Endothelial cell of umbilical vein (primary cell): ENCODE data around the gene MCF2. TPM values are rescaled to one million over a fixed set of nuclear protein-coding genes. Genes with fewer than 3 reads are reported as not detected.

Experiments
- BruUV-seq: library from RNA; stranded (reverse); fragments of 400-500 nt; replicated peaks from 2 replicates; lab custom pipeline; 2021; lab: Mats Ljungman, UMichigan
- CTCF ChIA-PET: fragments of 300-600, 350-600 bp; sonication (Branson Sonifier 250); formaldehyde crosslinking; loops from one replicate; lab custom pipeline; 2021; ENCODE audit warnings: antibody characterized with exemption, inconsistent platforms; lab: Charles Lee
- POLR2A ChIA-PET: fragments of 300-600, 350-600 bp; sonication (Branson Sonifier 250); formaldehyde crosslinking; loops from one replicate; lab custom pipeline; 2021; ENCODE audit warnings: antibody characterized with exemption, inconsistent platforms; lab: Charles Lee
- DNase-seq: peaks from one replicate; pipeline ENCODE4 v3.0.0-alpha.2; 2011; ENCODE audit warnings: low read depth, low spot score
- FAIRE-seq: peaks from 2 replicates; lab custom pipeline; 2011; peaks lifted over from hg19 to GRCh38; lab: Jason Lieb, UNC
- H2AFZ ChIP-seq: 2 replicates; pipeline ENCODE4 v1.6.0; 2012; ENCODE audit warnings: low read depth, low read length, control low read depth, inconsistent platforms
- H3K27ac ChIP-seq: 2 replicates; pipeline ENCODE4 v1.5.1; 2011; ENCODE audit warnings: low read depth, mild to moderate bottlenecking, control low read depth, low read length, moderate library complexity; ENCODE audit not compliant: insufficient read depth
- H3K27me3 ChIP-seq, 2 experiments: 2 replicates each; pipeline versions ENCODE4 v1.6.0 to v1.6.1; 2011; ENCODE audit warnings: low read length in 2 of 2, mixed read lengths in 1 of 2; ENCODE audit not compliant: control insufficient read depth in 2 of 2, insufficient read depth in 2 of 2
- H3K36me3 ChIP-seq, 2 experiments: 2 replicates in 1 of 2; 3 replicates in 1 of 2; pipeline ENCODE4 v1.5.1; 2011; ENCODE audit warnings: low read length in 2 of 2, mild to moderate bottlenecking in 1 of 2, moderate library complexity in 1 of 2; ENCODE audit not compliant: control insufficient read depth in 2 of 2, insufficient read depth in 2 of 2; ENCODE audit errors: extremely low read depth in 1 of 2
- H3K4me1 ChIP-seq: 3 replicates; pipeline ENCODE4 v1.5.1; 2011; ENCODE audit warnings: mild to moderate bottlenecking, low read length; ENCODE audit not compliant: control insufficient read depth, insufficient read depth; ENCODE audit errors: extremely low read depth
- H3K4me2 ChIP-seq: 2 replicates; pipeline ENCODE4 v1.6.1; 2011; ENCODE audit warnings: low read length, control low read depth, mixed read lengths; ENCODE audit not compliant: insufficient read depth
- H3K4me3 ChIP-seq, 3 experiments: fragments of 200-600 bp in 1 of 3; sonication (generic), shearing (Covaris generic) in 1 of 3; replicated peaks in 1 of 3; 2 replicates each; pipeline ENCODE4 v1.5.1; 2011 to 2016; ENCODE audit warnings: control low read depth in 3 of 3, low read length in 3 of 3, mild to moderate bottlenecking in 2 of 3, inconsistent platforms in 1 of 3, low read depth in 1 of 3, moderate library complexity in 1 of 3; ENCODE audit not compliant: insufficient read depth in 1 of 3
- H3K79me2 ChIP-seq: 2 replicates; pipeline ENCODE4 v1.6.0; 2012; ENCODE audit warnings: low read length, inconsistent platforms; ENCODE audit not compliant: control insufficient read depth, insufficient read depth
- H3K9ac ChIP-seq: replicated peaks from 2 replicates; pipeline ENCODE3; 2011; ENCODE audit warnings: low read length, control low read depth; ENCODE audit not compliant: insufficient read depth; ENCODE audit errors: extremely low read depth
- H3K9me1 ChIP-seq: replicated peaks from 3 replicates; pipeline ENCODE4 v1.6.0; 2011; ENCODE audit warnings: mild to moderate bottlenecking, low read length; ENCODE audit not compliant: control insufficient read depth, insufficient read depth; ENCODE audit errors: extremely low read depth
- H3K9me3 ChIP-seq: replicated peaks from 2 replicates; pipeline ENCODE4 v1.5.1; 2012; ENCODE audit warnings: low read length, inconsistent platforms; ENCODE audit not compliant: control insufficient read depth, insufficient read depth
- H4K20me1 ChIP-seq: replicated peaks from 2 replicates; pipeline ENCODE3; 2011; ENCODE audit warnings: mild to moderate bottlenecking, low read length; ENCODE audit not compliant: control insufficient read depth, insufficient read depth; ENCODE audit errors: extremely low read depth
- CTCF ChIP-seq, 2 donors: IDR thresholded peaks; 1 replicate in 1 of 2; 2 replicates in 1 of 2; pipeline ENCODE4 v1.5.1; 2011; ENCODE audit warnings: low read length in 2 of 2, mild to moderate bottlenecking in 2 of 2, moderate library complexity in 2 of 2, control low read depth in 1 of 2, inconsistent platforms in 1 of 2, low read depth in 1 of 2; ENCODE audit not compliant: insufficient read depth in 1 of 2; ENCODE audit errors: extremely low read depth in 1 of 2
- EZH2 ChIP-seq: IDR thresholded peaks from 2 replicates; pipeline ENCODE4 v1.6.1; 2012; ENCODE audit warnings: borderline replicate concordance, low read depth, mild to moderate bottlenecking, moderate library complexity, low read length, inconsistent platforms; ENCODE audit not compliant: severe bottlenecking
- FOS ChIP-seq: IDR thresholded peaks from 2 replicates; pipeline ENCODE4 v1.6.1; 2011; ENCODE audit warnings: mild to moderate bottlenecking, low read length, moderate library complexity, borderline replicate concordance; ENCODE audit not compliant: insufficient read depth
- GATA2 ChIP-seq: IDR thresholded peaks from 2 replicates; pipeline ENCODE4 v1.7.0; 2011; ENCODE audit warnings: low read depth, mild to moderate bottlenecking, moderate library complexity, mixed read lengths, low read length; ENCODE audit not compliant: insufficient read length, insufficient read depth
- JUN ChIP-seq: IDR thresholded peaks from 2 replicates; pipeline ENCODE4 v1.6.1; 2011; ENCODE audit warnings: borderline replicate concordance, low read depth; ENCODE audit not compliant: insufficient read length, insufficient read depth
- MAX ChIP-seq: IDR thresholded peaks from 2 replicates; pipeline ENCODE4 v1.6.1; 2011; ENCODE audit not compliant: insufficient read depth, insufficient read length
- MYC ChIP-seq: IDR thresholded peaks from one replicate; pipeline ENCODE4 v1.6.1; 2011; ENCODE audit warnings: mild to moderate bottlenecking, low read depth, low read length
- POLR2A ChIP-seq: IDR thresholded peaks from 2 replicates; pipeline ENCODE4 v1.6.1; 2012; ENCODE audit warnings: low read depth, mild to moderate bottlenecking, control low read depth, low read length
- POLR2AphosphoS5 ChIP-seq: IDR thresholded peaks from 2 replicates; pipeline ENCODE4 v1.6.1; 2012; ENCODE audit warnings: low read depth, mild to moderate bottlenecking, control low read depth, low read length, moderate library complexity; ENCODE audit not compliant: insufficient read depth
- dilution Hi-C: fragments of 300-500 bp; cut with MboI; formaldehyde crosslinking; loops from one replicate; pipeline ENCODE4 v1.15.0; 2019; ENCODE audit warnings: low sequenced_read_pairs; ENCODE audit not compliant: extremely low pct_ligation_motif_present
- intact Hi-C: fragments of 100-400 bp; cut with micrococcal nuclease; formaldehyde crosslinking; loops from one replicate; pipeline ENCODE4 v1.10.0; 2022
- polyA plus RNA-seq, 4 experiments: library from polyadenylated mRNA; depleted of rRNA in 3 of 4; stranded (reverse) in 3 of 4; unstranded in 1 of 4; fragments of >200 nt; gene quantifications; 2 replicates each; pipeline versions ENCODE4 v1.2.1 to v1.2.3, GENCODE V29; 2011 to 2012; ENCODE audit warnings: missing spikeins in 1 of 4
- total RNA-seq: library from RNA; stranded (reverse); gene quantifications from 2 replicates; pipeline ENCODE4 v1.2.3, GENCODE V29; 2021

The MCF2 gene
- total and polyA plus RNA-seq, 2 donors (not counting 3 experiments of a cell fraction or from before 2014, with no cell fraction given), result 0.13 TPM; not detected in 1

- Histone ChIP-seq H3K9me3 (no peaks in the 10 kb centered on the region), H3K4me3 (no peak overlapping the region), H3K27ac (no peak overlapping the region), H2AFZ (no peak overlapping the region), H3K27me3 (no peaks in the 10 kb centered on the region), H3K4me2 (no peak overlapping the region), H3K9me1 (no peaks in the 10 kb centered on the region), H4K20me1 (no peaks in the 10 kb centered on the region), H3K36me3 (no peaks in the 10 kb centered on the region), H3K4me1 (no peaks in the 10 kb centered on the region), H3K9ac (no peak overlapping the region), H3K79me2 (no peaks in the 10 kb centered on the region)
- CTCF ChIA-PET, result no interaction called here
- no TSS peak for BruUV-seq
- intact Hi-C loops, result no loop called here
- DNase-seq (no peak), FAIRE-seq (no peak)
- POLR2A ChIA-PET, result no interaction called here
- dilution Hi-C loops, result no loop called here
- no peak for TF ChIP-seq GATA2
- no peak for TF ChIP-seq POLR2A
Measured at GRCh38 chrX:139533444-139533843, 174.5 kb downstream of the MCF2 start.

GRCh38 chrX:139532834-139533233 is 175.1 kb downstream of the MCF2 start:
- Histone ChIP-seq H3K4me2 (no peak overlapping the region), H4K20me1 (no peaks in the 10 kb centered on the region), H3K9ac (no peak overlapping the region), H2AFZ (no peak overlapping the region), H3K36me3 (no peaks in the 10 kb centered on the region), H3K27me3 (no peaks in the 10 kb centered on the region), H3K4me1 (no peaks in the 10 kb centered on the region), H3K27ac (no peak overlapping the region), H3K9me1 (no peaks in the 10 kb centered on the region), H3K9me3 (no peaks in the 10 kb centered on the region), H3K79me2 (no peaks in the 10 kb centered on the region), H3K4me3 (no peak overlapping the region)
- CTCF ChIA-PET, result no interaction called here
- TF ChIP-seq FOS (no peak), CTCF (IDR thresholded peaks at IDR 0.05; ENCODE audit: extremely low read depth in 1 of 2, insufficient read depth in 1 of 2, low read depth in 1 of 2, low read length in 2 of 2) (no peak), MYC (no peak), EZH2 (no peak), MAX (no peak), GATA2 (no peak), JUN (no peak), POLR2A (no peak), POLR2AphosphoS5 (no peak)
- FAIRE-seq, result no peak
- POLR2A ChIA-PET, result no interaction called here
- no peak for DNase-seq
- dilution Hi-C loops (no loop called here), intact Hi-C loops (no loop called here)
- BruUV-seq, result no TSS peak
